DND-41 (cell line): Measurements from ENCODE around the gene OR14A16.

Experiments used
- ATAC-seq: fragments of 200-7000 bp; cut with Tn5 transposase; 3 replicates; pipeline ENCODE4 v1.9.1; 2021; ENCODE audit warnings: low read depth; ENCODE audit not compliant: insufficient read depth
- DNase-seq: peaks from one replicate; pipeline ENCODE4 v3.0.0-alpha.2; 2020
- H2AFZ ChIP-seq: 2 replicates; pipeline ENCODE4 v1.6.0; 2012; ENCODE audit warnings: low read depth, low read length
- H3K27ac ChIP-seq: 2 replicates; pipeline ENCODE4 v1.5.1; 2012; ENCODE audit warnings: low read length, inconsistent platforms
- H3K27me3 ChIP-seq: fragments of 200-600 bp; sonication (generic); 2 replicates; pipeline ENCODE4 v1.6.0; 2012; ENCODE audit warnings: low read length, mild to moderate bottlenecking, inconsistent platforms; ENCODE audit not compliant: insufficient read depth, poor library complexity
- H3K36me3 ChIP-seq: 2 replicates; pipeline ENCODE4 v1.5.1; 2012; ENCODE audit warnings: low read length, inconsistent platforms; ENCODE audit not compliant: insufficient read depth
- H3K4me1 ChIP-seq: 2 replicates; pipeline ENCODE4 v1.5.1; 2012; ENCODE audit warnings: mild to moderate bottlenecking, low read length; ENCODE audit not compliant: insufficient read depth
- H3K4me2 ChIP-seq: 2 replicates; pipeline ENCODE4 v1.6.0; 2012; ENCODE audit warnings: mild to moderate bottlenecking, moderate library complexity, low read length, inconsistent platforms; ENCODE audit not compliant: insufficient read depth
- H3K4me3 ChIP-seq, 2 experiments: fragments of 200-600 bp in 1 of 2; shearing (Covaris generic) in 1 of 2; 2 replicates each; pipeline ENCODE4 v1.5.1; 2012 to 2016; ENCODE audit warnings: inconsistent platforms in 2 of 2, low read length in 2 of 2, mild to moderate bottlenecking in 2 of 2, low read depth in 1 of 2, moderate library complexity in 1 of 2
- H3K79me2 ChIP-seq: 2 replicates; pipeline ENCODE4 v1.6.0; 2012; ENCODE audit warnings: low read length, inconsistent platforms; ENCODE audit not compliant: insufficient read depth
- H3K9ac ChIP-seq: 2 replicates; pipeline ENCODE4 v1.6.0; 2012; ENCODE audit warnings: low read depth, mild to moderate bottlenecking, inconsistent platforms, low read length, moderate library complexity
- H3K9me3 ChIP-seq: 2 replicates; pipeline ENCODE4 v1.5.1; 2012; ENCODE audit warnings: low read length, moderate library complexity, mild to moderate bottlenecking, inconsistent platforms; ENCODE audit not compliant: insufficient read depth, severe bottlenecking
- H4K20me1 ChIP-seq: 2 replicates; pipeline ENCODE4 v1.6.0; 2012; ENCODE audit warnings: low read length; ENCODE audit not compliant: insufficient read depth
- EZH2 ChIP-seq: IDR thresholded peaks from 3 replicates; pipeline ENCODE4 v1.6.1; 2012; ENCODE audit warnings: borderline replicate concordance, low read depth, mild to moderate bottlenecking, moderate library complexity, low read length, inconsistent platforms; ENCODE audit not compliant: severe bottlenecking
- TF ChIP-seq, protein P1 (sequence below): IDR thresholded peaks from 2 replicates; pipeline ENCODE4 v1.5.1; 2012; ENCODE audit warnings: borderline replicate concordance, low read length, moderate library complexity, mild to moderate bottlenecking; ENCODE audit not compliant: poor library complexity, severe bottlenecking; ENCODE audit errors: extremely low read depth

The OR14A16 gene

DNA sequence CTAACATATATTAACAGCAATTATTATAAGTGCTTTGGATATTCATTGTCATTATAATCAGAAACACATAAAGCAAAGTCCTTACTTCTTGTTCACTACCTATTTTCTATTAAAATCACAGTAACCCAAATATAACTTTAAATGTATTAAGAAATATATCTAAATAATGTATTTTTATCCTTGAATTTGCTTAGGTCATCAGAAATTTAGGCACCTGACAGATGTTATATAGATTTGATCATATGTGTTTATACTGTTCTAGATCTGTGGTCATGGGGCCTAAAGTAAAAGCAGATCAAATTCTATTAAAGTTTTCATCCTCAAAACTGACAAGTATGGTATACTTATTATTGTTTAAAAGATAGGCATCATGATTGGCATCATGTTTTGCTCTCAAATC, 54.3 kb downstream of the OR14A16 start:
- H3K9me3 ChIP-seq = no peaks in the 10 kb centered on the region
- H3K27ac ChIP-seq = no peak overlapping the region
- no peak overlapping the region for H3K4me3 ChIP-seq
- no peaks in the 10 kb centered on the region for H3K79me2 ChIP-seq
- DNase-seq (no peak), ATAC-seq (no peak)
- H3K4me2 ChIP-seq = no peak overlapping the region
- H3K36me3 ChIP-seq = no peaks in the 10 kb centered on the region
- TF ChIP-seq, protein P1, sequence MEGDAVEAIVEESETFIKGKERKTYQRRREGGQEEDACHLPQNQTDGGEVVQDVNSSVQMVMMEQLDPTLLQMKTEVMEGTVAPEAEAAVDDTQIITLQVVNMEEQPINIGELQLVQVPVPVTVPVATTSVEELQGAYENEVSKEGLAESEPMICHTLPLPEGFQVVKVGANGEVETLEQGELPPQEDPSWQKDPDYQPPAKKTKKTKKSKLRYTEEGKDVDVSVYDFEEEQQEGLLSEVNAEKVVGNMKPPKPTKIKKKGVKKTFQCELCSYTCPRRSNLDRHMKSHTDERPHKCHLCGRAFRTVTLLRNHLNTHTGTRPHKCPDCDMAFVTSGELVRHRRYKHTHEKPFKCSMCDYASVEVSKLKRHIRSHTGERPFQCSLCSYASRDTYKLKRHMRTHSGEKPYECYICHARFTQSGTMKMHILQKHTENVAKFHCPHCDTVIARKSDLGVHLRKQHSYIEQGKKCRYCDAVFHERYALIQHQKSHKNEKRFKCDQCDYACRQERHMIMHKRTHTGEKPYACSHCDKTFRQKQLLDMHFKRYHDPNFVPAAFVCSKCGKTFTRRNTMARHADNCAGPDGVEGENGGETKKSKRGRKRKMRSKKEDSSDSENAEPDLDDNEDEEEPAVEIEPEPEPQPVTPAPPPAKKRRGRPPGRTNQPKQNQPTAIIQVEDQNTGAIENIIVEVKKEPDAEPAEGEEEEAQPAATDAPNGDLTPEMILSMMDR = no peak
- TF ChIP-seq EZH2 = no peak
- no peak overlapping the region for H3K9ac ChIP-seq
- no peaks in the 10 kb centered on the region for H3K4me1 ChIP-seq
- no peak overlapping the region for H2AFZ ChIP-seq
- H3K27me3 ChIP-seq = no peaks in the 10 kb centered on the region
- no peaks in the 10 kb centered on the region for H4K20me1 ChIP-seq
